Motor neuron (in vitro differentiated cells): ENCODE data around the gene NT5C2. TPM values are rescaled to one million over a fixed set of nuclear protein-coding genes. Genes with fewer than 3 reads are reported as not detected.
"Not testable (repeated sequence)": the region's sequence is repeated elsewhere in the genome, so short reads cannot be mapped to it uniquely, and the experiment has no call there.

Source experiments
- ATAC-seq, 8 experiments: fragments of 200-7000 bp; cut with Tn5 transposase; replicated peaks in 6 of 8; 2 replicates each; pipeline ENCODE4 v1.8.0; 2021; ENCODE audit warnings: mild to moderate bottlenecking in 8 of 8, moderate library complexity in 8 of 8
- H3K27ac ChIP-seq, 2 donors: fragments of 250-450 bp; sonication (Bioruptor Pico); 2 replicates each; pipeline ENCODE4 v1.9.0; 2021; ENCODE audit warnings: antibody characterized with exemption in 2 of 2, mild to moderate bottlenecking in 2 of 2, moderate library complexity in 1 of 2
- H3K4me1 ChIP-seq, 2 donors: fragments of 250-450 bp; sonication (Bioruptor Pico); replicated peaks in 1 of 2; 2 replicates each; pipeline ENCODE4 v1.6.1; 2021; ENCODE audit warnings: antibody characterized with exemption in 2 of 2, mild to moderate bottlenecking in 2 of 2, moderate library complexity in 1 of 2
- H3K4me3 ChIP-seq, 5 donors: fragments of 250-450 bp; sonication (Bioruptor Pico); 2 replicates each; pipeline ENCODE4 v1.9.0; 2021; ENCODE audit warnings: antibody characterized with exemption in 5 of 5, mild to moderate bottlenecking in 5 of 5, moderate library complexity in 4 of 5
- WGBS, 10 experiments: fragments of 450-650 bp; shearing (Covaris generic); methylation state at CpG; one replicate each; pipeline ENCODE4 v1.0.0; 2022; 5-methylcytosine and 5-hydroxymethylcytosine counted together
- in situ Hi-C, 9 experiments: fragments of 400-800 bp; cut with MboI; loops; one replicate each; pipeline ENCODE4 v1.15.0; 2021; ENCODE audit warnings: low sequenced_read_pairs in 9 of 9, low pct_unique_long_range_greater_than_20kb in 2 of 9; ENCODE audit not compliant: unreplicated experiment in 9 of 9
- total RNA-seq, 8 experiments: library from RNA; unstranded; fragments of 300-600 nt; gene quantifications; 2 replicates each; pipeline versions ENCODE4 v1.2.3 to v1.2.4, GENCODE V29; 2022

NT5C2 gene
- total RNA-seq, 8 experiments from 2014 or later, result 39.5 to 103 (median 55.2) TPM

DNA sequence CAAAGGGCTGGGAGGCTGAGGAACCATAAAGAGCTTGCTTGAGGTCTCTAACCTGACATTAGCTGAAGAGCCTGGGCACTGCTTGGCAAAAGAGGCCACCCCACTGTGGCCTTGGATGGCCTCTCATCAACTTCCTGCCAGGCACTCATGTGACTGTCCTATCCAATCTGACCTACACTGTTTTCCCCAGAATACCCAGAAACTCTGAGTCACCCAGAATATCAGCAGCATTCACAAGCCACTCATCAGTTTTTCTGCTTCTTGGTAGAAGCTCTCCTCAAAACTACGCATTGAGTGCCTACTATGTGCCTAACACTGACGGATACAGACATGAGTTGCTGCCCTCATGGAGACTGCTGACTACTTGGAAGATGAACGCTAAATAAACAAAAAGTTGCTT lies 4.1 kb upstream of the NT5C2 start:
- H3K4me1 ChIP-seq, result no peaks in the 10 kb centered on the region
- no peak overlapping the region for H3K4me3 ChIP-seq
- peak in 1 of 8 experiments; percentile 40 for ATAC-seq
- WGBS, 10 experiments, result 28 to 100% (median 97%) methylated on average over 1 to 3 of the region's 3 CpGs; no CpG with 5 or more reads in 3 of the 10 experiments
- in situ Hi-C loops, result no loop called here
- no peak overlapping the region for H3K27ac ChIP-seq

DNA sequence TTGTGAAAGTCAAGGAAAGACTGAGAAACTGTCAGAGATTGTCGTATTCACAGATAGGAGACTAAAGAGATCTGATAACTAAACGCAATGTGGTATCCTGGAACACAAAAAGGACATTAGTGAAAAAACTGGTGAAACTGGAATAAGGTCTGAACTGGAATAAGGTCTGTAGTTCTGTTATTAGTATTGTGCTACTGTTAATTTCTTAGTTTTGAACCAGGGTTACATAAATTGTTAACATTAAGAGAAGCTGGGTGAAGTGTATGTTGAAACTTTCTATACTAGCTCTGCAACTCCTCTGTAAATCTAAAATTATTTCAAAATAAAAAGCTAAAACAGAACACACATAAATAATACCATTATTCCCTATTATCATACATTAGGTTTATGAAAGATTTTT lies 3.4 kb upstream of the NT5C2 start:
- 83 to 100% (median 89%) methylated on average over 1 to 2 of the region's 2 CpGs; no CpG with 5 or more reads in 2 of the 10 experiments for WGBS, 10 experiments
- ATAC-seq, result no peak
- H3K27ac ChIP-seq, result no peak overlapping the region
- H3K4me1 ChIP-seq, result peaks cover 1 to 3% of the 10 kb centered on the region in 2 donors
- in situ Hi-C loops, result no loop called here
- no peak overlapping the region for H3K4me3 ChIP-seq

GRCh38 chr10:103193820-103194529 lies 903 bp upstream of the NT5C2 start:
- no peak for ATAC-seq
- WGBS, 10 experiments, result 62 to 100% (median 84%) methylated on average over 1 to 12 of the region's 14 CpGs; no CpG with 5 or more reads in 1 of the 10 experiments
- peaks cover 11 to 13% of the 10 kb centered on the region in 2 donors for H3K4me1 ChIP-seq
- H3K27ac ChIP-seq, result no peak overlapping the region
- in situ Hi-C loops, result no loop called here
- peak overlapping the region in 1 of 5 donors; percentile 77 for H3K4me3 ChIP-seq

DNA sequence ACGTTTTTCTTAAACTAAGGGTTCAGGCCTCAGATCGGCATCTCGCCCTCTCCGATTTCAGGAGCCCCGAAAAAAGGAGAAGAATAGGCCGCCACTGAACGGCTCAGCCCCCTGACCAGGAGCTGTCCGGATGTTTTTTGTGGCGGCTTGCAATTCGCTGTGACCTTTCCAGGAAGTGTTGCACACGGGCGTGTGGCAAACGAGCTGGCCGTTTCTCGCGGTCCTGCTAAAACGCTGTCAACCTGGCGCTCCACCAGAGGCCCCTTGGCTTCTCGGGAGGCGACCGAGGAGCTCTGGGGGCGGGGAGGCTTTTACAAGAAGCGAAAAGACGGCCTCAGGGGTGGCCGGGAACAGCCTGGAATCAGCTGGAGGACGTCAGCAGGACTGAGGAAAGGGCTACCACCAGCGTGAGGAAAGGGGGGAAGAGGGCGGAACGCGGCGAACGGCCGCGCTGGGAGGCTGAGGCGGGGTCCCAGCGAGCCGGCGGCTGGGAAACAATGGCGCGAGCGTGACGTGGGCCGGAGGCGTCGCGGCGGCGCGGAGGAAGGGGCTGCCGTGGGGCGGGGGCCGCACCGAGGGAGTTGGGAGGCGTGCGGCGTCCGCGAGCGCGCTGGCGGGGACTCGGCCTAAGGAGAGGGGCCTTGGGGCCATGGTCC lies 493 bp downstream of the NT5C2 start:
- Histone ChIP-seq H3K4me3 (peak overlapping the region; percentile 53 to 92 (median 77)), H3K27ac (peak overlapping the region; percentile 90 to 92), H3K4me1 (peaks cover 11 to 13% of the 10 kb centered on the region in 2 donors)
- peak; percentile 61 to 88 (median 84) for ATAC-seq
- WGBS, 10 experiments, result 0 to 1% (median 0%) methylated on average over 1 to 18 of the region's 62 CpGs; no CpG with 5 or more reads in 3 of the 10 experiments
- in situ Hi-C loops, result no loop called here

DNA sequence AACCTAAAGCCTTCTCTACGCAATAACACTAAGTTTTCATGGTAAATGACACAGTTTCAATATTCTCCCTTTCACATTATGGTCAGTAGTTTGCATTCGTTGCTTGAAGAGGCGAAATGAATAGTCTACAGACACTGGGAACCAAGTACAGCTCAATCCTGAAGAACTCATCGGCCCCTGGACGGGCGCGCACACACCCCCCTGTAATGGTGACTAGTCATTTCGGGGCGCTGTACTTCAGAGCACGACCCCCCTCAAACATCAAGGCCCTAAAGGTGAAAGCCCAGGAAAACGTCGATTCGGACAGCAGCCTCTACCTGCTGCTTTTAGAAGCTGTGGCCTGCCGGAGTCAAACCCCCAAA lies 1.0 kb downstream of the NT5C2 start:
- H3K27ac ChIP-seq, result peak overlapping the region; percentile 90 to 92
- H3K4me1 ChIP-seq, result peaks cover 11 to 13% of the 10 kb centered on the region in 2 donors
- in situ Hi-C loops, result no loop called here
- H3K4me3 ChIP-seq, result peak overlapping the region; percentile 53 to 92 (median 77)
- WGBS, 10 experiments, result 0 to 20% (median 2%) methylated on average over 1 to 11 of the region's 14 CpGs
- peak in 3 of 8 experiments; percentile 3 to 32 (median 27) for ATAC-seq

DNA sequence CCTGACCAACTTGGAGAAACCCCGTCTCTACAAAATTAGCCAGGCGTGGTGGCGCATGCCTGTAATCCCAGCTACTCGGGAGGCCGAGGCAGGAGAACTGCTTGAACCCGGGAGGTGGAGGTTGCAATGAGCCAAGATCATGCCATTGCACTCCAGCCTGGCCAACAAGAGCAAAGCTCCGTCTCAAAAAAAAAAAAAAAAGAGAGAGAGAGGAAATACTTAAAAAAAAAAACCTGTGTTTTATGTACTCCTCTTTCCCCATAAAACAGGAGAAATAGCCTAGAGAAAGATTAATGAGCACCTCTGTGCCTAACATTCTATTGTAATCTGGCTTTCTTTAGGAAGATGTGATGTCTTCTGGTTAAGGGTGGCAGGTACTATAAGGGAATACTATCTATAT lies 1.9 kb downstream of the NT5C2 start:
- ATAC-seq, in situ Hi-C loops, H3K27ac ChIP-seq: not testable (repeated sequence)
- peak overlapping the region; percentile 53 to 92 (median 77) for H3K4me3 ChIP-seq
- whole genome bisulfite sequencing, 10 experiments, result 43 to 100% (median 84%) methylated on average over 1 to 4 of the region's 7 CpGs; no CpG with 5 or more reads in 1 of the 10 experiments
- peaks cover 11 to 13% of the 10 kb centered on the region in 2 donors for H3K4me1 ChIP-seq

DNA sequence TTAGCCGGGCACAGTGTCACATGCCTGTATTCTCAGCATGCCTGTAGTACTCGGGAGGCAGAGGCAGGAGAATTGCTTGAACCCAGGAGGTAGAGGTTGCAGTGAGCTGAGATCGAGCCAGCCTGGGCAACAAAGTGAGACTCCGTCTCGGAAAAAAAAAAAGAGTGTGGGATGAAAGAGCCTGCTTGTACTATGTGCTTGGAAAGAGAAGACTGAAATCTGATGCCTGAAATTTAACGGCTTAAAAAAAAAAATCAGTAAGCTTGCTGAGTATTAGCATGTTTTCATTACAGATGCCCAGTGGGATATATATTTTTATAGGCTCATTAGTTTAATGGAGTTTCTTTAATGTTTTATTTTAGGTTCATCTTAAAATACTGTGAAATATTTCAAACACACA lies 4.2 kb downstream of the NT5C2 start:
- no peak overlapping the region for H3K4me3 ChIP-seq
- peaks cover 11 to 13% of the 10 kb centered on the region in 2 donors for H3K4me1 ChIP-seq
- H3K27ac ChIP-seq, result no peak overlapping the region
- in situ Hi-C loops, result no loop called here
- no peak for ATAC-seq
- WGBS, 10 experiments, result 4 to 89% (median 55%) methylated on average over 1 to 6 of the region's 6 CpGs

GRCh38 chr10:103186128-103186527 lies 6.9 kb downstream of the NT5C2 start:
- ATAC-seq, result no peak
- H3K4me1 ChIP-seq, result peaks cover 5 to 7% of the 10 kb centered on the region in 2 donors
- no peak overlapping the region for H3K27ac ChIP-seq
- H3K4me3 ChIP-seq, result no peak overlapping the region
- in situ Hi-C loops, result no loop called here
- 80 to 100% (median 96%) methylated on average over 1 to 6 of the region's 6 CpGs for WGBS, 10 experiments

GRCh38 chr10:103184615-103185014 lies 8.5 kb downstream of the NT5C2 start:
- Histone ChIP-seq H3K4me1 (no peaks in the 10 kb centered on the region), H3K4me3 (no peak overlapping the region), H3K27ac (no peak overlapping the region)
- ATAC-seq, result peak in 1 of 8 experiments; percentile 22
- in situ Hi-C loops, result no loop called here
- 0 to 78% (median 48%) methylated on average over 1 to 3 of the region's 3 CpGs; no CpG with 5 or more reads in 2 of the 10 experiments for WGBS, 10 experiments

DNA sequence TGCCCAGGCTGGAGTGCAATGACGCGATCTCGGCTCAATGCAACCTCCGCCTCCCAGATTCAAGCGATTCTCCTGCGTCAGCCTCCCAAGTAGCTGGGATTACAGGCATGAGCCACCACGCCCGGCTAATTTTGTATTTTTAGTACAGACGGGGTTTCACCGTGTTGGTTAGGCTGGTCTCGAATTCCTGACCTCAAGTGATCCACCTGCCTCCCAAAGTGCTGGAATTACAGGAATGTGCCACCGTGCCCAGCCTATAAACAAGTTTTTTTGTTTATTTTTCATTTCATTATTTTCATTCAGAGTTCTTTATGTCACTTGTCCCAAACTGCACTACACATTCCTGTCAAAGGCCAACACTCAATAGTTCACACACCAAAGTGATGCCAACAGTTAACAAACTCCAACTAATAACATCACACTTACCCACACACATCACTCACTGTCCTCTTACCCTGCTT lies 9.1 kb downstream of the NT5C2 start:
- ATAC-seq, H3K4me1 ChIP-seq, H3K4me3 ChIP-seq, in situ Hi-C loops, H3K27ac ChIP-seq: not testable (repeated sequence)
- 85 to 100% (median 90%) methylated on average over 2 to 12 of the region's 12 CpGs; no CpG with 5 or more reads in 1 of the 10 experiments for WGBS, 10 experiments

GRCh38 chr10:103181244-103181643 lies 11.8 kb downstream of the NT5C2 start:
- H3K27ac ChIP-seq, result no peak overlapping the region
- 70 to 100% (median 92%) methylated on average over 1 to 4 of the region's 4 CpGs; no CpG with 5 or more reads in 4 of the 10 experiments for WGBS, 10 experiments
- no peak for ATAC-seq
- H3K4me1 ChIP-seq, result no peaks in the 10 kb centered on the region
- H3K4me3 ChIP-seq, result no peak overlapping the region
- in situ Hi-C loops, result no loop called here

DNA sequence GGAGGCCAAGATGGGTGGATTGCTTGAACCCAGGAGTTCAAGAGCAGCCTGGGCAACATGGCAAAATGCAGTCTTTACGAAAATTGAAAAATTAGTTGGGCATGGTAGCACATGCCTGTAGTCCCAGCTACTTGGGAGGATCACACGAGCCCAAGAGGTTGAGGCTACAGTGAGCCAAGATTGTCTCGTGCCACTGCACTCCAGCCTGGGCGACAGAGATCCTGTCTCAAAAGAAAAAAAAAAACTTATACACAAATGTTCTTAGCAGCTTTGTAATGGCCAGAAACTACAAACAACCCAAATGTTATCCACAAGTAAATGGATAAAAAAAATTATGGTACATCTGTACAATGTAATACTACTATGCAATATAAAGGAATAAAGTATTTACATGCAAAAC lies 12.6 kb downstream of the NT5C2 start:
- 67 to 100% (median 90%) methylated on average over 2 to 4 of the region's 4 CpGs; no CpG with 5 or more reads in 2 of the 10 experiments for WGBS, 10 experiments
- H3K4me3 ChIP-seq, result no peak overlapping the region
- H3K4me1 ChIP-seq, result no peaks in the 10 kb centered on the region
- no peak overlapping the region for H3K27ac ChIP-seq
- ATAC-seq, result no peak
- in situ Hi-C loops, result no loop called here

- Histone ChIP-seq H3K27ac (no peak overlapping the region), H3K4me1 (no peaks in the 10 kb centered on the region), H3K4me3 (no peak overlapping the region)
- 0 to 100% (median 64%) methylated on average over 1 of the region's 1 CpG; no CpG with 5 or more reads in 3 of the 10 experiments for WGBS, 10 experiments
- no peak for ATAC-seq
- in situ Hi-C loops, result no loop called here
These were observed 15.9 kb downstream of the NT5C2 start for GRCh38 chr10:103177123-103177522.
